Measurements from ENCODE around the gene FSTL5.

Gene FSTL5

GRCh38 chr4:161892951-161893350 is 270.8 kb downstream of the FSTL5 start:
- Histone ChIP-seq H3K4me1 (ENCODE audit: insufficient read depth, low read length) (no peaks in the 10 kb centered on the region), H3K27ac (ENCODE audit: low read length) (no peak overlapping the region), H3K4me3 (ENCODE audit: low read length) (no peak overlapping the region), H3K27me3 (ENCODE audit: insufficient read depth, low read length) (no peaks in the 10 kb centered on the region), H3K9ac (ENCODE audit: low read depth, low read length) (no peak overlapping the region), H3K9me3 (ENCODE audit: insufficient read depth, low read depth, low read length) (no peaks in the 10 kb centered on the region), H3K36me3 (ENCODE audit: insufficient read depth, low read depth, low read length) (no peaks in the 10 kb centered on the region)

- Histone ChIP-seq H3K4me3 (ENCODE audit: low read length) (no peak overlapping the region), H3K9me3 (ENCODE audit: insufficient read depth, low read depth, low read length) (no peaks in the 10 kb centered on the region), H3K27ac (ENCODE audit: low read length) (no peak overlapping the region), H3K4me1 (ENCODE audit: insufficient read depth, low read length) (no peaks in the 10 kb centered on the region), H3K36me3 (ENCODE audit: insufficient read depth, low read depth, low read length) (no peaks in the 10 kb centered on the region), H3K9ac (ENCODE audit: low read depth, low read length) (no peak overlapping the region), H3K27me3 (ENCODE audit: insufficient read depth, low read length) (no peaks in the 10 kb centered on the region)
These were observed 280.6 kb downstream of the FSTL5 start for GRCh38 chr4:161883157-161883556.

GRCh38 chr4:161881370-161881769 is 282.4 kb downstream of the FSTL5 start:
- H3K9me3 ChIP-seq (ENCODE audit: insufficient read depth, low read depth, low read length): no peaks in the 10 kb centered on the region
- no peak overlapping the region for H3K27ac ChIP-seq (ENCODE audit: low read length)
- H3K4me1 ChIP-seq (ENCODE audit: insufficient read depth, low read length): no peaks in the 10 kb centered on the region
- no peak overlapping the region for H3K9ac ChIP-seq (ENCODE audit: low read depth, low read length)
- no peak overlapping the region for H3K4me3 ChIP-seq (ENCODE audit: low read length)
- no peaks in the 10 kb centered on the region for H3K27me3 ChIP-seq (ENCODE audit: insufficient read depth, low read length)
- H3K36me3 ChIP-seq (ENCODE audit: insufficient read depth, low read depth, low read length): no peaks in the 10 kb centered on the region

GRCh38 chr4:161869511-161869910 is 294.3 kb downstream of the FSTL5 start:
- H3K4me1 ChIP-seq (ENCODE audit: insufficient read depth, low read length): no peaks in the 10 kb centered on the region
- H3K36me3 ChIP-seq (ENCODE audit: insufficient read depth, low read depth, low read length): no peaks in the 10 kb centered on the region
- no peak overlapping the region for H3K27ac ChIP-seq (ENCODE audit: low read length)
- H3K27me3 ChIP-seq (ENCODE audit: insufficient read depth, low read length): no peaks in the 10 kb centered on the region
- no peak overlapping the region for H3K4me3 ChIP-seq (ENCODE audit: low read length)
- H3K9ac ChIP-seq (ENCODE audit: low read depth, low read length): no peak overlapping the region
- H3K9me3 ChIP-seq (ENCODE audit: insufficient read depth, low read depth, low read length): no peaks in the 10 kb centered on the region

GRCh38 chr4:161856711-161857326 is 307.0 kb downstream of the FSTL5 start:
- H3K27ac ChIP-seq (ENCODE audit: low read length): no peak overlapping the region
- H3K36me3 ChIP-seq (ENCODE audit: insufficient read depth, low read depth, low read length): no peaks in the 10 kb centered on the region
- H3K9ac ChIP-seq (ENCODE audit: low read depth, low read length): no peak overlapping the region
- no peaks in the 10 kb centered on the region for H3K9me3 ChIP-seq (ENCODE audit: insufficient read depth, low read depth, low read length)
- no peaks in the 10 kb centered on the region for H3K27me3 ChIP-seq (ENCODE audit: insufficient read depth, low read length)
- no peak overlapping the region for H3K4me3 ChIP-seq (ENCODE audit: low read length)
- peaks cover 12% of the 10 kb centered on the region for H3K4me1 ChIP-seq (ENCODE audit: insufficient read depth, low read length)

GRCh38 chr4:161850631-161851030 is 313.2 kb downstream of the FSTL5 start:
- Histone ChIP-seq H3K4me1 (ENCODE audit: insufficient read depth, low read length) (no peaks in the 10 kb centered on the region), H3K9ac (ENCODE audit: low read depth, low read length) (no peak overlapping the region), H3K4me3 (ENCODE audit: low read length) (no peak overlapping the region), H3K9me3 (ENCODE audit: insufficient read depth, low read depth, low read length) (peaks cover 8% of the 10 kb centered on the region), H3K27ac (ENCODE audit: low read length) (no peak overlapping the region), H3K36me3 (ENCODE audit: insufficient read depth, low read depth, low read length) (no peaks in the 10 kb centered on the region), H3K27me3 (ENCODE audit: insufficient read depth, low read length) (no peaks in the 10 kb centered on the region)

- Histone ChIP-seq H3K4me1 (ENCODE audit: insufficient read depth, low read length) (no peaks in the 10 kb centered on the region), H3K4me3 (ENCODE audit: low read length) (no peak overlapping the region), H3K36me3 (ENCODE audit: insufficient read depth, low read depth, low read length) (no peaks in the 10 kb centered on the region), H3K27me3 (ENCODE audit: insufficient read depth, low read length) (no peaks in the 10 kb centered on the region), H3K27ac (ENCODE audit: low read length) (no peak overlapping the region), H3K9ac (ENCODE audit: low read depth, low read length) (no peak overlapping the region), H3K9me3 (ENCODE audit: insufficient read depth, low read depth, low read length) (no peaks in the 10 kb centered on the region)
These were observed 322.0 kb downstream of the FSTL5 start for GRCh38 chr4:161841759-161842158.

GRCh38 chr4:161829591-161829990 is 334.2 kb downstream of the FSTL5 start:
- Histone ChIP-seq H3K9me3 (ENCODE audit: insufficient read depth, low read depth, low read length) (no peaks in the 10 kb centered on the region), H3K27ac (ENCODE audit: low read length) (no peak overlapping the region), H3K9ac (ENCODE audit: low read depth, low read length) (no peak overlapping the region), H3K27me3 (ENCODE audit: insufficient read depth, low read length) (no peaks in the 10 kb centered on the region), H3K36me3 (ENCODE audit: insufficient read depth, low read depth, low read length) (no peaks in the 10 kb centered on the region), H3K4me1 (ENCODE audit: insufficient read depth, low read length) (no peaks in the 10 kb centered on the region), H3K4me3 (ENCODE audit: low read length) (no peak overlapping the region)

GRCh38 chr4:161828061-161828460 is 335.7 kb downstream of the FSTL5 start:
- Histone ChIP-seq H3K4me1 (ENCODE audit: insufficient read depth, low read length) (no peaks in the 10 kb centered on the region), H3K9ac (ENCODE audit: low read depth, low read length) (no peak overlapping the region), H3K9me3 (ENCODE audit: insufficient read depth, low read depth, low read length) (0 out of 2 replicates have a peak, but pooled peaks cover 6% of the 10 kb centered on the region), H3K4me3 (ENCODE audit: low read length) (no peak overlapping the region), H3K36me3 (ENCODE audit: insufficient read depth, low read depth, low read length) (no peaks in the 10 kb centered on the region), H3K27me3 (ENCODE audit: insufficient read depth, low read length) (no peaks in the 10 kb centered on the region), H3K27ac (ENCODE audit: low read length) (no peak overlapping the region)

GRCh38 chr4:161827013-161827412 is 336.8 kb downstream of the FSTL5 start:
- H3K36me3 ChIP-seq (ENCODE audit: insufficient read depth, low read depth, low read length): no peaks in the 10 kb centered on the region

GRCh38 chr4:161823450-161823849 is 340.4 kb downstream of the FSTL5 start:
- Histone ChIP-seq H3K27ac (ENCODE audit: low read length) (no peak overlapping the region), H3K4me3 (ENCODE audit: low read length) (no peak overlapping the region), H3K9ac (ENCODE audit: low read depth, low read length) (no peak overlapping the region), H3K36me3 (ENCODE audit: insufficient read depth, low read depth, low read length) (no peaks in the 10 kb centered on the region), H3K9me3 (ENCODE audit: insufficient read depth, low read depth, low read length) (peaks cover 17% of the 10 kb centered on the region; the same call in 1 of the 2 replicates), H3K27me3 (ENCODE audit: insufficient read depth, low read length) (no peaks in the 10 kb centered on the region), H3K4me1 (ENCODE audit: insufficient read depth, low read length) (no peaks in the 10 kb centered on the region)

More at GRCh38 chr4:161827013-161827412, 336.8 kb downstream of the FSTL5 start:
- H3K4me1 ChIP-seq (ENCODE audit: insufficient read depth, low read length): no peaks in the 10 kb centered on the region
- H3K9me3 ChIP-seq (ENCODE audit: insufficient read depth, low read depth, low read length): peaks cover 16% of the 10 kb centered on the region; the same call in 1 of the 2 replicates
- no peak overlapping the region for H3K27ac ChIP-seq (ENCODE audit: low read length)
- H3K4me3 ChIP-seq (ENCODE audit: low read length): no peak overlapping the region
- no peak overlapping the region for H3K9ac ChIP-seq (ENCODE audit: low read depth, low read length)
- H3K27me3 ChIP-seq (ENCODE audit: insufficient read depth, low read length): no peaks in the 10 kb centered on the region

GRCh38 chr4:161822174-161822573 is 341.6 kb downstream of the FSTL5 start:
- H3K4me1 ChIP-seq (ENCODE audit: insufficient read depth, low read length): no peaks in the 10 kb centered on the region
- no peak overlapping the region for H3K9ac ChIP-seq (ENCODE audit: low read depth, low read length)
- H3K9me3 ChIP-seq (ENCODE audit: insufficient read depth, low read depth, low read length): peaks cover 17% of the 10 kb centered on the region; the same call in 1 of the 2 replicates
- no peaks in the 10 kb centered on the region for H3K27me3 ChIP-seq (ENCODE audit: insufficient read depth, low read length)
- H3K4me3 ChIP-seq (ENCODE audit: low read length): no peak overlapping the region
- no peak overlapping the region for H3K27ac ChIP-seq (ENCODE audit: low read length)
- no peaks in the 10 kb centered on the region for H3K36me3 ChIP-seq (ENCODE audit: insufficient read depth, low read depth, low read length)
